NOMO-1 treated with DMSO at 0.1 percent for 48 hours (cell line): ENCODE measurements around the gene TM4SF5.
"Not testable (repeated sequence)": the region's sequence is repeated elsewhere in the genome, so short reads cannot be mapped to it uniquely, and the experiment has no call there.

ENCODE experiments used
- DNase-seq: peaks from one replicate; lab custom pipeline; 2025; ENCODE audit not compliant: unreplicated experiment; lab: John Stamatoyannopoulos, UW

Gene TM4SF5

DNA sequence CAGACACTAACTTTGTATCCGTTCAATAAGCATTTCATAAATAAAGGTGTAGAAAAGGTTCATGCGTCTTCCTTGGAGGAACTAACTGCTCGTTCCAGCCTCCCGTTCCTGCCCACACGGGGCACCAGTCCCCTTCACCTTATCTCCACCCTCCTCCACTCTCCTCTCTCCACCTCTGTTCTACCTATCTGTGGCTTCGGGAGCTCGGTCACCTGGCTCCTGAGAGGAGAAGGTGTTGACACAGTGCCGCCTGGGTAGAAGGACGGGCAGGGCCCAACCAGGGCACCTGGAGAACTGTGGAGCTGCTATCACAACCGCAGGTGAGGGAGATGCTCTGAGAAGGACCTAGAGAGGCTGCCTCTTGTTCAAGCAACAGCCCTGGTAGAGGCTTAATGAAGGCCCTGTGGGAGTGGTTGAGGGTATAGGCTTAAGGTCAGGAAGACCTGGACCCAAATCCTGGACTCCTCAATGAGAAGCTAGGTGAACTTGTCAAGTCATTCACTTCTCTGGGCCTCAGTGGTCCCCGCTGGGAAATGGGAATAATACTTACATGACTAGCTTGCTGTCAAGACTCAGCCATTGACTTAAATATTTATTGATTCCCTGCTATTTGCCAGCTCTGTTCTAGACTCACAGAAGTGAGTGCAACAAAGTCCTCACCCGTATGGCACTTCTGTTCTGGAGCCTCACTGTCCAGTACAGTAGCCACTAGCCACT is 51.8 kb downstream of the TM4SF5 start:
- DNase-seq: no peak

DNA sequence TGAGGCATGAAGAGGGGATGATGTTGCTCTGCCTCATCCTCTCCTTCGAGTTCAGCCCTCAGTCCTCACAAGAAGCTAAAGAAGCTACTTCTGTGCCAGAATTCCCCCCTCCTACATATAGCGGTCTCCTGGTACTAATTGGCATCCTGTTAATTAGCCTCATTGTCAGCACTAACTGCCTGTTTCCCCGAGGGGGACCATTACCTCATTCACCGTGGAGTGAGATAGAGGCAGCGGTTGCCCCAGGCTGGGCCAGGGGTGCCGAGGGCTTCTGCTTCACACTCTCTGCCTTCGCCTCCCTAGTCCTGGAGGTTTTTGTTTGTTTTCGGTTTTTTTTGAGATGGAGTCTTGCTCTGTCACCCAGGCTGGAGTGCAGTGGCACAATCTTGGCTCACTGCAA is 55.7 kb downstream of the TM4SF5 start:
- DNase-seq: no peak

DNA sequence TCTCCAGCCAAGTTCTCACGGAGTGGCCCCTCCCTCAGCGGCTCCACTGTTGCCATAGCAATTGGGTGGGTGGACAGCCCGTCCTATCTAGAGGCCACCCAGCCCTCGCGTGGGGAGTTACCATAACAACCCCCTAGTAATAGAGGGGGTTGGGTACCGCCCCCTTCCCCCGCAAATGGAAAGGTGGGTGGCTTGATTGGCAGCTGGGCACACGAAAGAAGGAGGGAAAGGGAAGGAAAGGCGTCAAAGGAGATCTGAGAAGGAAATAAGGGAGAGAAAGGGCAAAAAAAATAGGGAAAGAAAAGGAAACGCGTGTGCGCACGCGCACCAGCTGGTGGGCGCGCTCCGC is 61.1 kb downstream of the TM4SF5 start:
- DNase-seq: not testable (repeated sequence)
